RCC 7860 (cell line): ENCODE data around the gene CAND1.
"Not testable (repeated sequence)": the region's sequence is repeated elsewhere in the genome, so short reads cannot be mapped to it uniquely, and the experiment has no call there.

Experiments used
- DNase-seq: peaks from one replicate; pipeline ENCODE4 v3.0.0-alpha.2; 2015; ENCODE audit warnings: low spot score
- FAIRE-seq: peaks from 2 replicates; lab custom pipeline; 2012; peaks lifted over from hg19 to GRCh38; lab: Jason Lieb, UNC

The CAND1 gene

GRCh38 chr12:67338426-67338825 lies 69.3 kb downstream of the CAND1 start:
- FAIRE-seq (no peak), DNase-seq (no peak)

- no peak for FAIRE-seq
- no peak for DNase-seq
These were observed 70.4 kb downstream of the CAND1 start for GRCh38 chr12:67339530-67339929.

GRCh38 chr12:67341086-67341485 lies 71.9 kb downstream of the CAND1 start:
- not testable (repeated sequence) for DNase-seq, FAIRE-seq

GRCh38 chr12:67344979-67345710 lies 76.0 kb downstream of the CAND1 start:
- no peak for DNase-seq

GRCh38 chr12:67348683-67349082 lies 79.5 kb downstream of the CAND1 start:
- DNase-seq = no peak
- no peak for FAIRE-seq

More at GRCh38 chr12:67344979-67345710, 76.0 kb downstream of the CAND1 start:
- FAIRE-seq = no peak

GRCh38 chr12:67352682-67353081 lies 83.5 kb downstream of the CAND1 start:
- DNase-seq (no peak), FAIRE-seq (no peak)

GRCh38 chr12:67354322-67354721 lies 85.2 kb downstream of the CAND1 start:
- FAIRE-seq (no peak), DNase-seq (no peak)

GRCh38 chr12:67354966-67355365 lies 85.8 kb downstream of the CAND1 start:
- DNase-seq (no peak), FAIRE-seq (no peak)

- peak; percentile 9 for DNase-seq
- peak; percentile 37 for FAIRE-seq
These were observed 86.5 kb downstream of the CAND1 start for GRCh38 chr12:67355428-67356379.

GRCh38 chr12:67356380-67356774 lies 87.2 kb downstream of the CAND1 start:
- DNase-seq (no peak), FAIRE-seq (no peak)

GRCh38 chr12:67357376-67358125 lies 88.4 kb downstream of the CAND1 start:
- DNase-seq = no peak
- FAIRE-seq = no peak

- no peak for FAIRE-seq
- no peak for DNase-seq
These were observed 89.7 kb downstream of the CAND1 start for GRCh38 chr12:67358781-67359338.

GRCh38 chr12:67362526-67362925 lies 93.4 kb downstream of the CAND1 start:
- no peak for DNase-seq
- no peak for FAIRE-seq

- DNase-seq (no peak), FAIRE-seq (no peak)
These were observed 95.1 kb downstream of the CAND1 start for GRCh38 chr12:67364228-67364627.

- no peak for FAIRE-seq
- no peak for DNase-seq
These were observed 96.0 kb downstream of the CAND1 start for GRCh38 chr12:67365131-67365530.

- FAIRE-seq = no peak
These were observed 98.7 kb downstream of the CAND1 start for GRCh38 chr12:67367843-67368242.

More at GRCh38 chr12:67367843-67368242, 98.7 kb downstream of the CAND1 start:
- no peak for DNase-seq
